ENCODE data around the gene MRPL42. TPM values are rescaled to one million over a fixed set of nuclear protein-coding genes. Genes with fewer than 3 reads are reported as not detected.
"Not testable (repeated sequence)": the region's sequence is repeated elsewhere in the genome, so short reads cannot be mapped to it uniquely, and the experiment has no call there.

Gene MRPL42
- total RNA-seq, 4 donors from 2014 or later = 49.1 to 52.1 (median 50.8) TPM

DNA sequence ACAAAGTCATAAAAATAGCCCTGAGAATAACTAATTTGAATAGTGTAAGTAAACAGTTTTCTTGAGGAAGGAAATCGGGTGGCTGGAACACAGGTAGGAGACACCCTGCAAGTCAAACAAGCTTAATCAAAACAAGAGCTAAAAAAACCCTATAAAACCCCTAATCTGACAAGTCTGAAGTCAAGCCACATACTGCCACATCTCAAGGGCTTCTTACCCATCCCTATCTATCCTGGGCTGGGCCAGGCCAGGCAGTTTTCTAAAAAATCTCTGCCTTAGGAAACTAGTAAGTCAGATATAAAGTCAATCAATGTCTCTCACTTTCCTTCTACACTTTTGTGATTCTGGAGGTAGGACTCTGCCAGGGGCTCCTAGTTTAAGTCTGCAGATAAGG is 40.9 kb upstream of the MRPL42 start:
- no peak overlapping the region for H3K27ac ChIP-seq
- no peaks in the 10 kb centered on the region for H3K36me3 ChIP-seq
- H3K9me3 ChIP-seq = no peaks in the 10 kb centered on the region
- H3K4me1 ChIP-seq = peaks cover 52% of the 10 kb centered on the region
- no peak for DNase-seq (ENCODE audit: low spot score in 2 of 2)
- H3K4me3 ChIP-seq = no peak overlapping the region
- H3K27me3 ChIP-seq = no peaks in the 10 kb centered on the region
- no peak for TF ChIP-seq POLR2A (IDR thresholded peaks at IDR 0.05)
- 24% methylated on average over 1 of the region's 1 CpG for WGBS

GRCh38 chr12:93427779-93428564 is 39.3 kb upstream of the MRPL42 start:
- H3K27ac ChIP-seq = no peak overlapping the region

DNA sequence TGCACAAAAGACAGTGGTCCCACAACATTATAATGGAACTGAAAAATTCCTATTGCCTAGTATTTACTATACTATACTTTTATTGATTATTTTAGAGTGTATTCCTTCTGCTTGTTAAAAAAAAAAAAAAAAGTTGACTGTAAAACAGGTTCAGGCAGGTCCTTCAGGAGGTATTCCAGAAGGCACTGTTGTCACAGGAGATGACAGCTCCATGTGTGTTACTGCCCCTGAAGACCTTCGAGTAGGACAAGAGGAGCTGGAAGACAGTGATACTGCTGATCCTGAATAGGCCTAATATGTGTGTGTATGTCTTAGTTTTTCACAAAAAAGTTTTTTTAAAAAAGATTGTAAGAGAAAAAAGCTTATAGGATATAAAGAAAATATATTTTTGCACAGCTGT is 37.9 kb upstream of the MRPL42 start:
- DNase-seq (ENCODE audit: low spot score in 2 of 2) = no peak
- H3K4me3 ChIP-seq = no peak overlapping the region
- H3K4me1 ChIP-seq = peaks cover 62% of the 10 kb centered on the region
- no peaks in the 10 kb centered on the region for H3K27me3 ChIP-seq
- H3K36me3 ChIP-seq = no peaks in the 10 kb centered on the region
- no peaks in the 10 kb centered on the region for H3K9me3 ChIP-seq
- 42% methylated on average over 1 of the region's 1 CpG for WGBS
- no peak for TF ChIP-seq EP300 (IDR thresholded peaks at IDR 0.05)
- TF ChIP-seq, protein P1, sequence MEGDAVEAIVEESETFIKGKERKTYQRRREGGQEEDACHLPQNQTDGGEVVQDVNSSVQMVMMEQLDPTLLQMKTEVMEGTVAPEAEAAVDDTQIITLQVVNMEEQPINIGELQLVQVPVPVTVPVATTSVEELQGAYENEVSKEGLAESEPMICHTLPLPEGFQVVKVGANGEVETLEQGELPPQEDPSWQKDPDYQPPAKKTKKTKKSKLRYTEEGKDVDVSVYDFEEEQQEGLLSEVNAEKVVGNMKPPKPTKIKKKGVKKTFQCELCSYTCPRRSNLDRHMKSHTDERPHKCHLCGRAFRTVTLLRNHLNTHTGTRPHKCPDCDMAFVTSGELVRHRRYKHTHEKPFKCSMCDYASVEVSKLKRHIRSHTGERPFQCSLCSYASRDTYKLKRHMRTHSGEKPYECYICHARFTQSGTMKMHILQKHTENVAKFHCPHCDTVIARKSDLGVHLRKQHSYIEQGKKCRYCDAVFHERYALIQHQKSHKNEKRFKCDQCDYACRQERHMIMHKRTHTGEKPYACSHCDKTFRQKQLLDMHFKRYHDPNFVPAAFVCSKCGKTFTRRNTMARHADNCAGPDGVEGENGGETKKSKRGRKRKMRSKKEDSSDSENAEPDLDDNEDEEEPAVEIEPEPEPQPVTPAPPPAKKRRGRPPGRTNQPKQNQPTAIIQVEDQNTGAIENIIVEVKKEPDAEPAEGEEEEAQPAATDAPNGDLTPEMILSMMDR (IDR thresholded peaks at IDR 0.05) = no peak
- no peak overlapping the region for H3K27ac ChIP-seq

More at GRCh38 chr12:93427779-93428564, 39.3 kb upstream of the MRPL42 start:
- no peak overlapping the region for H3K4me3 ChIP-seq
- 54% methylated on average over 5 of the region's 5 CpGs for WGBS
- no peaks in the 10 kb centered on the region for H3K9me3 ChIP-seq
- TF ChIP-seq POLR2AphosphoS5 (IDR thresholded peaks at IDR 0.05) (no peak), EP300 (IDR thresholded peaks at IDR 0.05) (no peak), POLR2A (IDR thresholded peaks at IDR 0.05) (no peak)
- TF ChIP-seq, protein P1 (IDR thresholded peaks at IDR 0.05) = no peak
- no peak for DNase-seq (ENCODE audit: low spot score in 2 of 2)
- no peaks in the 10 kb centered on the region for H3K27me3 ChIP-seq
- no peaks in the 10 kb centered on the region for H3K36me3 ChIP-seq
- H3K4me1 ChIP-seq = peaks cover 58% of the 10 kb centered on the region

- H3K36me3 ChIP-seq = no peaks in the 10 kb centered on the region
- TF ChIP-seq POLR2AphosphoS5 (IDR thresholded peaks at IDR 0.05) (no peak), POLR2A (IDR thresholded peaks at IDR 0.05) (no peak), EP300 (IDR thresholded peaks at IDR 0.05) (no peak)
- TF ChIP-seq, protein P1 (IDR thresholded peaks at IDR 0.05) = no peak
- DNase-seq (ENCODE audit: low spot score in 2 of 2) = no peak
- 89% methylated on average over 1 of the region's 1 CpG for WGBS
- H3K27ac ChIP-seq = no peak overlapping the region
- no peaks in the 10 kb centered on the region for H3K9me3 ChIP-seq
- peaks cover 65% of the 10 kb centered on the region for H3K4me1 ChIP-seq
- H3K4me3 ChIP-seq = no peak overlapping the region
- no peaks in the 10 kb centered on the region for H3K27me3 ChIP-seq
Observed at GRCh38 chr12:93429852-93430251, 37.5 kb upstream of the MRPL42 start.

DNA sequence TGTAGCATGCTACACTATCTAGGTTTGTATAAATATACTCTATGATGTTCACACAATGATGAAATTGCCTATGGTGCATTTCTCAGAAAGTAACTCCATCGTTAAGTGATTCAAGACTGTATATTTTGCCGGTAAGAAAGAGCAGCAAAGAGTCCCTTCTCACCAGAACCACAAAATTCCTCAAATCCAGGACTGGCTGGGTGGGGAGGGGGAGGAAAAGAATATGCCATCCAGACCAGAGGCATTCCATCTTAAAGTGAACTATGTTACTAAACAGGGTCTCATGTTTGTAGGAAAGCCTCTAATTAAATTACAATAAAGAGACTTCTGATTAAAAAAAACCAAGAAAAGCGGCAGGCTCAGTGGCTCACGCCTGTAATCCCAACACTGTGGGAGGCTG is 37.0 kb upstream of the MRPL42 start:
- Histone ChIP-seq H3K4me1 (peaks cover 61% of the 10 kb centered on the region), H3K27ac (no peak overlapping the region), H3K36me3 (no peaks in the 10 kb centered on the region), H3K4me3 (no peak overlapping the region), H3K9me3 (no peaks in the 10 kb centered on the region), H3K27me3 (no peaks in the 10 kb centered on the region)
- TF ChIP-seq EP300 (IDR thresholded peaks at IDR 0.05) (no peak), POLR2A (IDR thresholded peaks at IDR 0.05) (no peak), POLR2AphosphoS5 (IDR thresholded peaks at IDR 0.05) (no peak)
- TF ChIP-seq, protein P1 (IDR thresholded peaks at IDR 0.05) = no peak
- DNase-seq (ENCODE audit: low spot score in 2 of 2) = no peak
- WGBS = 77% methylated on average over 4 of the region's 4 CpGs

GRCh38 chr12:93432031-93432430 is 35.3 kb upstream of the MRPL42 start:
- not testable (repeated sequence) for H3K27ac ChIP-seq; H3K9me3 ChIP-seq; H3K27me3 ChIP-seq; H3K36me3 ChIP-seq; DNase-seq (ENCODE audit: low spot score in 2 of 2); H3K4me3 ChIP-seq
- H3K4me1 ChIP-seq = peaks cover 45% of the 10 kb centered on the region
- WGBS = 72% methylated on average over 4 of the region's 6 CpGs
